Amniotic epithelial cell (primary cell): ENCODE results near the gene ZCCHC8.
"Not testable (repeated sequence)": the region's sequence is repeated elsewhere in the genome, so short reads cannot be mapped to it uniquely, and the experiment has no call there.

Source experiments
- DNase-seq: peaks from one replicate; pipeline ENCODE4 v3.0.0-alpha.2; 2010; ENCODE audit warnings: low read depth

Gene ZCCHC8

DNA sequence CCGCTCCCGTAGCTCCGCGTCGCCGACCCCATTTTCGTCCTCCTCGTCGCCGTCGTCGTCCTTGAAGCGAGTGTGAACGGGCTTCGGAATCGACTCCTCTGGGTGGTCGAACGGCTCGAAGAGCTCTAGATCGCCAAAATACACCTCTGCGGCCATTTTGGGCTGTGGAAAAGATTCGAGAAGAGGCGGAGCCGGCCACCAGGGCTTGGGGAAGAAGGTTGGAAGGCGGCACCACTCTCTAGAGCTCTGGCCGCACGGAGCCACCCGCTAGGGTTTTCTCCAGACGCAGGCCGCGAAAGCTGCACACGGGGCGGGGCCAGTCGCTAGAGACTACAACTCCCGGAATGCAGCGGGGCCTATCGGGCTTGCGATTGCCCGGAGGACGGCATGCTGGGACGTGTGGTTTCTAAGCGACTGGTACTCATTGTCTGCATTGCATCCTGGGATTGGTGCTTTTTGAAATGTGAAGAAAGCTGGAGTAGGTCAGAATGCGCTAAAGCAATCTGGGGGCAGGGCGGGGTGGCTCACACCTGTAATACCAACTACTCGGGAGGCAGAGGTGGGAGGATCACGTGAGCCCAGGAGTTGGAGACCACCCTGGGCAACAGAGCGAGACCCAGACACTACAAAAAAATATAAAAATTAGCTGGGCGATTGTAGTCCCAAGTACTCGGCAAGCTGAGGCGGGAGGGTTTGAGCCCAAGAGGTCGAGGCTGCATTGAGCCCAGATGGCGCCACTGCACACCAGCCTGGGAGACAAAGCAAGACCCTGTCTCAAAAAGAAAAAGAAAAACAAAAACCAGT is at the start of gene ZCCHC8:
Gene ZCCHC8 (minus strand): TSS at position 248 of the 804 bp plus-strand sequence. CDS start 92 bp downstream, at position 156.
- DNase-seq: peak; percentile 98

DNA sequence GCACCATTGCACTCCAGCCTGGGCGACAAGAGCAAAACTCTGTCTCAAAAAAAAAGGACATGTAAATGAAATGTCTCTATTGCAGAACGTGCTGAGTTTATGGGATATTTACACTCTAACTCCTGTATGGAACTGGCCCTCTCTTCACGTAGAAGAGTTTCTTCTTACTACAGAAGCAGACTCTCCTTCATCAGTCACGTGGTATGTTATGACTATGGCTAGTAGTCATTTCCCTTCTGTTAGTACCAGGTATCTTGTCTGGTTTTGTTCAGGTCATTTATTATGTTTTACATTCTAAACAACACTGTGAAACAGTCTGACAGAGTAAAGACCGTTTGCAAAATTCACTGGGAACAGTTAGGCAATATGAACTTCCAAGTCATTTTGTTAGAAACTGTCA is 46.6 kb upstream of the ZCCHC8 start:
- peak; percentile 77 for DNase-seq

DNA sequence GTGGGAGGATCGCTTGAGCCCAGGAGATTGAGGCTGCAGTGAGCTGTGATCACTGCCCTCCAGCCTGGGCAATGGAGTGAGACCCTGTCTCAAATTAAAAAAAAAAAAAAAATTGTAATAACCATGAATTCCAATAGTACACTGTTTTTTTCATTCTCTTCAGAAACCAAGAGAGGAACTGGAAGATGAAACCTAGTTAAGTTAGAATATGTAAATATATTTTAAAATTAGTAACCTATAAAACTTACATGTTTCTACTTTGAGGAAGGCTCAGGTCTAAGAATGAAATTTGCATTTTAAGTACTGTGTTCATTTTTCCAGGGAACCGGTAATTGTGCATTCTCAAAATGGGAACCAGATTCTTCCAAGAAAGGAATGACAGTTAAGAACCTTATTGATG is 45.1 kb upstream of the ZCCHC8 start:
- DNase-seq: no peak

DNA sequence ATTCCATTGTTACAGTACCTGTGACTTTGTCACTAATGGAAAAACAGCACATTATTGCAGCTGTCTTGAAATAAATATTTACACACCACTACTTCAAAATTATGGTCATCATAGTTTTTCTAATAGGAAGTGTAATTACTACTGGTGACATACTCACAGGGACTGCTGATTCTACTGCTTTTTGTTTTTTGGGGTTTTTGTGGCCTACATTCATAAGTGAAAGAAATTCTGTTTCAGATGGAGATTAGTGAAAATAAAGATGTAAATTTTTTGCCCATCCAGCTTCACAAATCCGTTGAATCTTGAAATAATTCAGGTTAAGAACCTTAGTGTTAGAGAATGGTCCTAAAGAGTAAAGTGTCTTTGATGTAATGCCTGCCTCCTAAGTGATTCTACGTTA is 43.8 kb upstream of the ZCCHC8 start:
- no peak for DNase-seq

DNA sequence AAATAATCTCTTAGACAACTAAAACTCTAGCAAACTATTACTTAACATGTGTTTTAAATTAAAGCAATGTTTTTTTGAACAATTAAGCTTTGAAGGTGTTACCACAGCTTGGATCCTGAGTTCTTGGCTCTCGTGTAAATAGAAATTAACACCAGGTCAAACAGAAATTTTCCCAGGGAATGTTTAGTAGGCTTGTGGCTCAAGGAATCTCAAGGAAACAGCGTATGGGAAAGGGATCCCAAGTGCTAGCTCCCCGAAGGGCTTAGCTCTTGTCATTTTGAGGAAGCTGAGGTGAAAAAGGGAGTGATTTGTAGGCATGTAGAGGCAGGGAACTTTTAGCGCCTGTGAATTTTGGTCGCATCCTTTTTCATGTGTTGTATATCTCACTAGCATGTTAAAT is 37.8 kb upstream of the ZCCHC8 start:
- DNase-seq: no peak

DNA sequence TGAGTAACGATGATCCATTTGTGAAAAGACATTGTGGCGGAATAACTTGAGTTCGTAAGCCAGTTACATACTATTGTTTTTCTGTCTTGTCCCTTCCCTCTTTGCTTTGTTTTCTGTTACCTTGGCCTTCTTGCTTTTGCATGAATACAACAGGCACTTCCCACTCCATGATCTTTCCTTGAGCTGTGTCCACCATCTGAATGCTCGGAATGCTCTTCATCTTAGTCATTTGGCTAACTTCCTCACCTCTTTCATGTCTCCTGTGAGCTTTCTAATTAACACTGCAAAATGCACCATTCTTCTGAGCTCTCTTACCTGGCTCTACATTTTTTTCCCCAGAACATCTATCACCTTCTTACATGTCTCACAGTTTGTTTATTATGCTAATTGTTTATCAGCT is 36.3 kb upstream of the ZCCHC8 start:
- DNase-seq: no peak

DNA sequence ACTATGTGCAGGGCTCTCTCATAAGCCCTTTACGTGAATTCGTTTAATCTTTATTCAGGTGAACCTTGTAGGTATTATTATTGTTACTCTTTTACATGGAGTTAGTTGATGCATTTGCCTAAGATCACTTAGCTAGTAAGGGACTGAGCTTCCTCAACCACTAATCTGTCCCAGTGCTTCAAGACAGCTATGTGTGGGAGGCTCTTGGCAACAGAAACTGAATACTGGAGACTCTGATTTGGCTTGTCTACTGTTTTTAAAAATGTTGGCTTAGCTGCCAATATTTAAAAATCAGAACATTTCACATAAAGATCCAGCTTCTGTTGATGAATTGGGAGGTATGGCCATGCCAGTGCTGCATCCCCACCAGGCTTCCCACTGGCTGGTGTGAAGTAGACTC is 33.1 kb upstream of the ZCCHC8 start:
- DNase-seq: no peak

DNA sequence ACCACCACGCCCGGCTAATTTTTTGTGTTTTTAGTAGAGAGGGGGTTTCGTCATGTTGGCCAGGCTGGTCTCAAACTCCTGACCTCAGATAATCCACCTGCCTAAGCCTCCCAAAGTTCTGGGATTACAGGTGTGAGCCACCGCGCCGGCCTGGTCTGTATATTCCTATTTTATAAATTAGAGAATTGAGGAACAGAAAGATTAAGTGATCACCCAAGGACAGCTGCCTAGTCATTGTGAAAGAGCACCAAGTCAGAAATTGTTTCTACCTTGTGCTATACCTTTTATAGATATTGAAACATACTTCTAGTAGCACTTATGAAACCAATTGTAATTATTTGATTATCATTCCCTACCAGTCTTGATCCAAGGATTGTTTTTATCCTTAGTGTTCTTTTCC is 28.3 kb upstream of the ZCCHC8 start:
- no peak for DNase-seq

DNA sequence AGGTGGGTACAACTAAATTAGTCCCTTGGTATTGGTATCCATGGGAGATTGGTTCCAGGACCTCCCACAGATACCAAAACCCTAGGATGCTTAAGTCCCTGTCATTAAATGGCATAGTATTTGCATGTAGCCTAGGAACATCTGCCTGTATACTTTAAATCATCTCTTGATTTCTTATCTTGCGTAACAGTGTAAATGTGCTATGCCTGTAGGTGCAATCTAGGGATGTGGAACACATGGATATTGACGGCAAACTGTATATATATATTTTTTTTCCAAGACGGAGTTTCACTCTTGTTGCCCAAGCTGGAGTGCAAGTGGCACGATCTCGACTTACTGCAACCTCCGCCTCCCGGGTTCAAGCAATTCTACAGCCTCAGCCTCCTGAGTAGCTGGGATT is 27.9 kb upstream of the ZCCHC8 start:
- DNase-seq: no peak

DNA sequence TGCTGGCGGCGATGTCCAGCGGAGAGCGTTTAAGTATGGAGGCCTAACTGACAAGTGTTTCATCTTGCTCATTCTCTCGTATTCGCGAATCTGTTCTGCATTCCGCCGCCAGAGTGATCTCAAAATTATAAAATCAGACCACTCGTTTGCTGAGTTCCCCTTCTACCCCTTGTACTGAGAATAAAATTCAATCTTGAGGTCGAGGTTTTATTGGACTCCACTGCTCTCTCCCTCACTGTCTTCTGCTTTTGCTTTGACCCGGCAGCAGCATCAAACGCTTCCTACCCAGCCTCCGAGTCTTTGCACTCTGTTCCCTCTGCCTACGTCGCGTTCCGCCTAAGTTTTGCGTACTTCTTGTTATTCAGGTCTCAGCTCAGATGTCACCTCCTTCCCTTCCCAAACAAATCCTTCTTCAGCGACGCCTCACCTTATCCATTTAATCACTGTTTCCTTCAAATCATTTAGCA is 26.8 kb upstream of the ZCCHC8 start:
- no peak for DNase-seq

DNA sequence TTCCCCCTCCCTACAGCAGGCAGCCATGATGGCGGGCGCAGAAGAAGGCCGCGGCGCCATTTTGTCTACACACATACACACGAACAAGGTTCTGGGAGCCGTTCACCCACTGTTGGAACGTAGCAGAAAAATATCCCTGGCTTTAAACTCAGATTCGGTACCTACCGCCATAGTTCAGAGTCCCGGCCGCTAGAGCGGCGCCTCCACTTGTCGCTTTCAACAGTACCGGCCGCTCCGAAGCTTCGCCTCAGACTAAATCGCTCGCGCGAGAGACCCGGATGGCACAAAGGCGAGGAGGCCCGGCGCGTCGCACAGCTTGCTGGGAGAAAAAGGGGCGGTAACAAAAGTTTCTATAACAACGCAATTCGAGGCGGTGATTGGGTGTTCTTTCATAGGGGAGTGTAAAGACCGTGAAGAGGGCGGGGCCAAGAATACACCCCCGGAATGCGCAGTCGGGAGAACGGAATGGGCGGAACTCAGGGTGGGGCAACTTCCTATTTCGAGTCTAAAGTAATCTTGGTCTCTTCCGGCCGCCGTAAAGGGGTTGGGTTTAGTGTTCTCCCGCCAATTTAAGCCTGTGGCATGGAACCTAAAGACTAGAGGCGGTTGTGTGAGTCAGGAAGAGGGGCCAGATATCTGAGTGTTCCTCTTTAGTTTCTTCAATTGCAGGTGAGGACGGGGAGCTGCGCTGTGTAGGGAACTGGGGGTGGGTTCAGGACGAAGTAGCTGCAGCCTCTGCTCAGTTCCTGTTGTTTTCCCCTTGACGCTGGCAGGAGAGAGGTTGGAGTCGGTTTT is 26.1 kb upstream of the ZCCHC8 start, which contains the start of the genes KNTC1 and RSRC2:
Gene KNTC1 (plus strand): TSS at position 567 of the 795 bp plus-strand sequence. CDS start 2,815 bp downstream, outside the sequence.
Gene RSRC2 (minus strand): TSS at position 254 of the 795 bp plus-strand sequence. CDS start 83 bp downstream, at position 171.
- peak; percentile 99 for DNase-seq

DNA sequence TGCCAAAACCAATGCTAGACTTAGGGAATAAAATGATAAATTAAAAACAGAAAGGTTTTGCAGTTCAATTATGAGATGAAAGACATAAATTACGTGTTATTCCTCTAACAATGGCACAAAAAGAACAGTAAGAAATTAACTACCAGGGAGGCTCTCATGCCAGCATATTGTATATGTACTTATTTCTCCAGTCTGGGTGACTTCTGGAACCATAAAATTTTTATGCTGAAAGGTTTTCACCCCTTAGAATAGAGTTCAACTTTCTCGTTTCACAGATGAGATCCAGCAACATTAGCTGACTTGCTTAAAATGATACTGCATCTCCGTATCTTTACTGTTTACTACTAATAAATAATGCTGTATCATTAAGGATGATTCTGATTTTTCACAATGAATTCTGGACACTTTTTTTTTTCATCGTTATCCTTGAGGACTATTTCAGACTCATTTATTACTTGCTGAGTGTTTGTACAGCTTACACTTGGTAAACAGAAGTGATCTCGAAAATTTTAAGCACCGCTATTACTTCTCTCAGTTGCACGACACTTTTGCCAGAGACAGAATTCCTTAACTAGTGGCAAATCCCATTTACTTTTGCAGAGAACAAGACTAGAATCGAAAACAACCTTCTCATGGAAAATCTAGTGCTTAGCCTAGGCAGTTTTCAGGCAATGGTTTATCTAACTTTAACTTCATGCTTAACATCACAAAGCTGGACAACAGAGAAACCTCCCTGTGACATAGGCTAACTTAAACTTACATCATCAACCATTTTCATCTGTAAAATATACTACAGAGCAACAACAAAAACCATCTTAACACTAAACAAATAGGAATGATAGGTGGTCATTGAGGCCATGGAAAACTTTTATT is 23.4 kb upstream of the ZCCHC8 start:
- no peak for DNase-seq

DNA sequence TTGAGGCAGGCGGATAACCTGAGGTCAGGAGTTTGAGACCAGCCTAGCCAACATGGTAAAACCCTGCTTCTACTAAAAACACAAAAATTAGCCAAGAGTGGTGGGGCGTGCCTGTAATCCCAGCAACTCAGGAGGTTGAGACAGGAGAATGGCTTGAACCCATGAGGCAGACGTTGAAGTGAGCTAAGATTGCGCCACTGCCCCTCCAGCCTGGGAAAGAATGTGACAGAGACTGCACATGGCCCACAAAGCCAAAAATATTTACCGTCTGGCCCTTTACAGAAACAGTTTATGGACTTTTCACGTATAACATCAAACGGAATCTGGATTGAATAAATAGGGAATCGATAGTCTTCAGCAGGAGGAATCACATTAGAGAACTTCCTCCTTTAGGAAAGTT is 22.5 kb upstream of the ZCCHC8 start:
- peak; percentile 78 for DNase-seq

DNA sequence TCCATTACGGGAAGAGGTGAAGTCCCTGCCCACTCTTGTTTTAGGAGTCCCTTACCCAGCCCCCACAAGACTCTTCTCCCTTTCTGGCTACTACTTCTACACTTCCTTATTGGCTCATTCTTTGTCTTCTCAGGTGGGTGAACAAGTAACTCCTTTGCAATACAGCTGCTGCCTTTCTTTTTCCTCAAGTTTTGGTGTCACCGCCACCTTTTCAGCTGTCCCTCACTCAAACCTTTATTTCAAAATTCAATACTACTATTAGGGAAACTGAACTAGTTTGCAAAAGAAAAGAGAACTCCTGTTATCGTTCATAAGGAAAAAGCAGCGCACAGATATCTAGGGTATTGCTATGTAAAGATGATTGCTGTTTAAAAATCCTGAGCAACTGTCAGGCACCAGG is 19.9 kb upstream of the ZCCHC8 start:
- no peak for DNase-seq

DNA sequence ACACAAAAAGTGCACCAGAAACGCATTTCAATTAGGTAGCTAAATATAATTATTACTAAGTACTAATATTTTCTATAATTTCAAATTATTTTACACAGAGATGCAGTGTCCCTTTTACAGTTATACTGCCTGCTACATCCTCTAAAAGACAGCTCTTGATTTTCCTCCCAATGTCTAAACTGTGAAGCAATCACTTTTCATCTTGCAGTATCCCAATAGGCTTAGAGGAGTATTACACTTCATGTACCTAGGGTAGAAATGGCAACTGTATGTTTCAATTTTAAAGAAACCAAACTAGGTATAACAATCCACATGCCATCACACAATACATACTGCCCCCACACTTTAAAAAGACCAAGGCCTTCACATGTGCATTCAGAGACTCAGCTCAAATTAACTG is 18.7 kb upstream of the ZCCHC8 start:
- DNase-seq: no peak

DNA sequence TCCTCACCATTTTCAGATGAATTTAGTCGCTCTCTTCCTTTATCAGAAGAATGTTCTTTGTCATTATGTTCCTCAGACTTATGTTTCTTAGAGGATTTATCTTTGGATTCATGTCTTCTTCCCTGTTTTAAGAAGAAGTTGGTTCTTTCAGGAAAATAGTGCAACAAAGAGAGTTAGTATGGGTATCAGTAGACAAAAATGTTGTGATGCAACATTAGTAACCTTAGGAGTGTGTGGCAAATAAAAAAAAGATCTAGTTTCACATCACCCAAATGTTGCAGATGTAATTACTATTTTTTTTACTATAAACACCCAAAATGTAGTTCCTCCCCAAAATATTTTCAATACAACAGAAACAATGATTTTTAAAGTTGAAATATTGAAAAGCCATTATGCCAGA is 18.2 kb upstream of the ZCCHC8 start:
- DNase-seq: peak; percentile 25

DNA sequence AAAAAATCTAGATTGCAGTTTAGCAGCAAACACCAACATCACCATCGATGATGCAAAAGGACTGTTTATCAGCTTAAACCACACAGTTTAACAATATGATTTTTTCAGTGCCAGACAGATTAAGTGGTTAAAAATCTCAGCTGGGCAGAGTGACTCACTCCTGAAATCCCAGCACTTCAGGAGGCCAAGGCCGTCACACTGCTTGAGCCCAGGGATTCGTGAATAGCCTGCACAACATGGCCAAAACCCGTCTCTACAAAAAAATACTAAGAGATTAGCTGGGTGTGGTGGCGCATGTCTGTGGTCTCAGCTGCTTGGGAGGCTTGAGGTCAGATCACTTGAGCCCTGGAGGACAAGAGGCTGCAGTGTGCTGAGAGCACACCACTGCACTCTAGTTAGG is 17.1 kb upstream of the ZCCHC8 start:
- peak; percentile 99 for DNase-seq

DNA sequence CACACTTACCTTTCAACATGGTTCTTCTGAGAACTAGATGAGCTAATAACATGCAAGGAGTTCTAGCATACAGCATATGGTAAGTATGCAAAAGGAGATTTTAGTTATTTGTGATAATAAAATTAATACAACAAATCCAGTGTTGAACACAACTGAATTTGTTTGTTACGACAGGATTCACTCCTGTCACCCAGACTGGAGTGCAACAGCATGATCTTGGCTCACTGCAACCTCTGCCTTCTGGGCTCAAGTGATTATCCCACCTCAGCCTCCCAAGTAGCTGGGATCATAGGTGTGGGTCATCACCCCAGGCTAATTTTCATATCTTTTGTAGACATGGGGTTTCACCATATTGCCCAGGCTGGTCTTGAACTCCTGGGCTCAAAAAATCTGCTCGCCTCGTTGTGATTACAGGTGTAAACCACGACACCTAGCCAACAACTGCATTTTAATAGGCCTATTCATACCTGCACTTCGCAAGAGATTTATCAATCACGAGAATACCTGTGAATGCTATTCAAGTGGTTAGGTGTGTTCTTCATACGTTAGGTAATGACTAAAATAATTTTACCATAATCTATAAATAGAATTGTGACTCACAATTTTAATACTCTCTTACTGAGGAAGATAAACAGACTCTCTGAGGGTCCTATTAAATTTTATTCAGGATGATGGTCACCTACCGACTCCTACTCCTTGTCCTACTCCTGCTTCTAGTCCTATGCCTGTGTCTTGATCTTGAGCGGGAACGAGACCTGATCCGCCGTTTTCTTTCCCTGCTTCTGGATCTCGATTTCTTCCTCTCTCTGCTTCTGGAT is 16.0 kb upstream of the ZCCHC8 start:
- no peak for DNase-seq

DNA sequence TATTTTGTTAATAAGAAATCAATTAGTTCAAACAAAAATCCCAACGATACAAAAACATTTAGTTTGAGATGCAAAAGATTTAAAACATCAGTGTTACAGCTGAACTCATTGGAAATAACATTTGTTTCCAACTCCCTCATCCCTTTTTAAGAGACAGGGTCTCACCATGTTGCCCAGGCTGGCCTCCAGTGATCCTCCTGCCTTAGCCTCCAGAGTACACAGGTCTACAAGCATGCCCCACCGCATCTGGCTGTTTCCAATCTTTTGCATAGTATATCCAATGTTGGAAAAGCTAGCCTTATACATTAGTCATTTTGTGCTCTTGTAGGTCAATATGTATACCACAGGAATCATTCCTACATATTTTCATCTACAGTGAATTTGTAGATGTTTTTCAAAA is 14.5 kb upstream of the ZCCHC8 start:
- no peak for DNase-seq

DNA sequence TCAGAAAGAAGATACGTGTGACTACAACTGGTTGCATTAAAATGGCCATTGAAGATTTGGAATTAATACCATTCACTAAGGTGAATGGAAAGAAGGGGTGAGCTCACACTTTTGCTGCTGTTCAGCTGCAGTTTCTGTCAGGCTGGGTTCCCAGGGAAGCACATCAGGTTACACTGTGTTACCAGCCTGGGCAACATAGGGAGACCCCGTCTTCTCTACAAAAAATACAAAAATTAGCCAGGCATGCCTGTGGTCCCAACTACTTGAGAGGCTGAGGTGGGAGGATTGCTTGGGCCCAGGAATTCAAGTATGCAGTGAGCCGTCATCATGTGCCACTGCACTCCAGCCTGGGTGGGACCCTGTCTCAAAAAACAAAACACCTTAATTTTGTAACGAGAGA is 12.9 kb upstream of the ZCCHC8 start:
- no peak for DNase-seq

DNA sequence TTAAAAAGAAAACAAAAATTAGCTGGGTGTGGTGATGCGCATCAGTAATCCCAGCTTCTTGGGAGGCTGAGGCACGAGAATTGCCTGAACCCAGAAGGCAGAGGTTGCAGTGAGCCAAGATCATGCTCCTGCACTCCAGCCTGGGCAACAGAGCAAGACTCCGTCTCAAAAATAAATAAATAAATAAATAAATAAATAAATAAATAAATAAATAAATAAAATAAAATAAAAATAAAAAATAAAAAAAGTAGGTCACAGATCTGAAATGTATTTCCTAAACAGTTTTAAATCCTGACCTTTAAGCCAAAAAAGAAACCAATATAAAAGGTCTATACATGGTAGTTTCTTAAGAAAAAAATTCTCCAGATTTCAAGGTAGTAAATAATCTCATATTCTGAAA is 12.3 kb upstream of the ZCCHC8 start:
- not testable (repeated sequence) for DNase-seq
